Liver (tissue), 3 donors: ENCODE data around the gene NOTO.

Source experiments
- GABPA ChIP-seq, 2 donors: IDR thresholded peaks in 1 of 2; conservative IDR thresholded peaks in 1 of 2; 2 replicates each; pipeline ENCODE4 v1.6.1; 2016; ENCODE audit warnings: antibody characterized with exemption in 2 of 2, mild to moderate bottlenecking in 1 of 2, moderate library complexity in 1 of 2
- RAD21 ChIP-seq, 2 donors: IDR thresholded peaks; 2 replicates each; pipeline ENCODE4 v1.6.1; 2016; ENCODE audit warnings: antibody characterized with exemption in 2 of 2, mild to moderate bottlenecking in 2 of 2
- RXRA ChIP-seq, 2 donors: IDR thresholded peaks; 2 replicates each; pipeline ENCODE4 v1.6.1; 2017 to 2018; ENCODE audit warnings: antibody characterized with exemption in 2 of 2, mild to moderate bottlenecking in 1 of 2
- SP1 ChIP-seq: IDR thresholded peaks from 2 replicates; pipeline ENCODE4 v1.6.1; 2018; ENCODE audit warnings: antibody characterized with exemption, mild to moderate bottlenecking
- TAF1 ChIP-seq: conservative IDR thresholded peaks from 2 replicates; pipeline ENCODE4 v1.6.1; 2016; ENCODE audit warnings: antibody characterized with exemption, mild to moderate bottlenecking
- YY1 ChIP-seq: IDR thresholded peaks from 2 replicates; pipeline ENCODE4 v1.6.1; 2016; ENCODE audit warnings: antibody characterized with exemption, mild to moderate bottlenecking
- TF ChIP-seq, protein P1 (sequence below): fragments of 150-350 bp; IDR thresholded peaks from 2 replicates; pipeline ENCODE4 v1.5.1; 2017; ENCODE audit warnings: improper control_type of control experiment, low read depth, low read length; ENCODE audit not compliant: missing input control
- TF ChIP-seq, protein P2 (sequence below): IDR thresholded peaks from 2 replicates; pipeline ENCODE4 v1.6.1; 2016; ENCODE audit warnings: antibody characterized with exemption, mild to moderate bottlenecking
- TF ChIP-seq, protein P3 (sequence below): IDR thresholded peaks from 2 replicates; pipeline ENCODE4 v1.6.1; 2016; ENCODE audit warnings: antibody characterized with exemption
- donor health status: healthy.
- donor health status: healthy.

DNA sequence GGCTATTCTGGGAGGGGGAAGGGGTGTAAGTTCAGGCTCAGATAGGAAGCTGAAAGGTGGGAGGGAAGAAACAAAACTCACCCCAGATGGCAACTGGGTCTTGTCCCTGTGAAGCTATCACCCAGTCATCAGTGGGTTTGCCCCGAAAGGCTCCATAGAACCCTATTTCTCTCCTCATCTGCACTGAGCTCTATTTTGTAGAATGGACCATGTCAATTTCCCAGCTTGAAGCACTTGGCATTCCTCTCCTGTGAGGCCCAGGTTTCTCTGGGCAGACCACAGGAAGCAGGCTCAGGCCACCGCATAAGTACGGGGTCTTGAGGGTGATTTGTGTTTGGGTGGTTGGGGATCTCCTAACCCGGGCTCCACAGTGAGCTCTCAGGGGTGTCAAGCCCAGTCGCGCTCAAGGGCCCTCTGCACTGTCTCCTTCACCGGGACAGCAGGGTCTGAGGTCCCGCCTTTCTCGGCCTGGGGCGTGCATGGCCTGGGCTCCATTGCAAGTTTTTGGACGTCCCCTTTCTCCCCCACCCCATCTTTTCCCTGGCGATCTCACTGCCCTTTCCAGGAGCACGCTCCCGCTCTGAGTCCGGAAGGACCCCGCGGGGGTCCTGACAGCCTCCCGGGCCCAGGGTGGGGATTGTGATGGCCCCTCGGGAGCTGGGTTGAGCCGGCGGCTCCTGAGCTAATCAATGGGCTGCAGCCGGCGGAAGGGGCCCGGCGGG lies 27.3 kb upstream of the NOTO start:
- TF ChIP-seq, protein P1, sequence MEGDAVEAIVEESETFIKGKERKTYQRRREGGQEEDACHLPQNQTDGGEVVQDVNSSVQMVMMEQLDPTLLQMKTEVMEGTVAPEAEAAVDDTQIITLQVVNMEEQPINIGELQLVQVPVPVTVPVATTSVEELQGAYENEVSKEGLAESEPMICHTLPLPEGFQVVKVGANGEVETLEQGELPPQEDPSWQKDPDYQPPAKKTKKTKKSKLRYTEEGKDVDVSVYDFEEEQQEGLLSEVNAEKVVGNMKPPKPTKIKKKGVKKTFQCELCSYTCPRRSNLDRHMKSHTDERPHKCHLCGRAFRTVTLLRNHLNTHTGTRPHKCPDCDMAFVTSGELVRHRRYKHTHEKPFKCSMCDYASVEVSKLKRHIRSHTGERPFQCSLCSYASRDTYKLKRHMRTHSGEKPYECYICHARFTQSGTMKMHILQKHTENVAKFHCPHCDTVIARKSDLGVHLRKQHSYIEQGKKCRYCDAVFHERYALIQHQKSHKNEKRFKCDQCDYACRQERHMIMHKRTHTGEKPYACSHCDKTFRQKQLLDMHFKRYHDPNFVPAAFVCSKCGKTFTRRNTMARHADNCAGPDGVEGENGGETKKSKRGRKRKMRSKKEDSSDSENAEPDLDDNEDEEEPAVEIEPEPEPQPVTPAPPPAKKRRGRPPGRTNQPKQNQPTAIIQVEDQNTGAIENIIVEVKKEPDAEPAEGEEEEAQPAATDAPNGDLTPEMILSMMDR: no peak
- TF ChIP-seq RAD21 (IDR thresholded peaks at IDR 0.05): no peak
- TF ChIP-seq, protein P2, sequence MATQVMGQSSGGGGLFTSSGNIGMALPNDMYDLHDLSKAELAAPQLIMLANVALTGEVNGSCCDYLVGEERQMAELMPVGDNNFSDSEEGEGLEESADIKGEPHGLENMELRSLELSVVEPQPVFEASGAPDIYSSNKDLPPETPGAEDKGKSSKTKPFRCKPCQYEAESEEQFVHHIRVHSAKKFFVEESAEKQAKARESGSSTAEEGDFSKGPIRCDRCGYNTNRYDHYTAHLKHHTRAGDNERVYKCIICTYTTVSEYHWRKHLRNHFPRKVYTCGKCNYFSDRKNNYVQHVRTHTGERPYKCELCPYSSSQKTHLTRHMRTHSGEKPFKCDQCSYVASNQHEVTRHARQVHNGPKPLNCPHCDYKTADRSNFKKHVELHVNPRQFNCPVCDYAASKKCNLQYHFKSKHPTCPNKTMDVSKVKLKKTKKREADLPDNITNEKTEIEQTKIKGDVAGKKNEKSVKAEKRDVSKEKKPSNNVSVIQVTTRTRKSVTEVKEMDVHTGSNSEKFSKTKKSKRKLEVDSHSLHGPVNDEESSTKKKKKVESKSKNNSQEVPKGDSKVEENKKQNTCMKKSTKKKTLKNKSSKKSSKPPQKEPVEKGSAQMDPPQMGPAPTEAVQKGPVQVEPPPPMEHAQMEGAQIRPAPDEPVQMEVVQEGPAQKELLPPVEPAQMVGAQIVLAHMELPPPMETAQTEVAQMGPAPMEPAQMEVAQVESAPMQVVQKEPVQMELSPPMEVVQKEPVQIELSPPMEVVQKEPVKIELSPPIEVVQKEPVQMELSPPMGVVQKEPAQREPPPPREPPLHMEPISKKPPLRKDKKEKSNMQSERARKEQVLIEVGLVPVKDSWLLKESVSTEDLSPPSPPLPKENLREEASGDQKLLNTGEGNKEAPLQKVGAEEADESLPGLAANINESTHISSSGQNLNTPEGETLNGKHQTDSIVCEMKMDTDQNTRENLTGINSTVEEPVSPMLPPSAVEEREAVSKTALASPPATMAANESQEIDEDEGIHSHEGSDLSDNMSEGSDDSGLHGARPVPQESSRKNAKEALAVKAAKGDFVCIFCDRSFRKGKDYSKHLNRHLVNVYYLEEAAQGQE: no peak
- no peak for TF ChIP-seq TAF1
- TF ChIP-seq SP1: no peak
- TF ChIP-seq YY1: no peak
- TF ChIP-seq GABPA (IDR thresholded peaks at IDR 0.05 in 1 of 2, conservative IDR thresholded peaks at IDR 0.05 in 1 of 2): no peak
- TF ChIP-seq, protein P3, sequence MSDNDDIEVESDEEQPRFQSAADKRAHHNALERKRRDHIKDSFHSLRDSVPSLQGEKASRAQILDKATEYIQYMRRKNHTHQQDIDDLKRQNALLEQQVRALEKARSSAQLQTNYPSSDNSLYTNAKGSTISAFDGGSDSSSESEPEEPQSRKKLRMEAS: no peak
- TF ChIP-seq RXRA (IDR thresholded peaks at IDR 0.05): no peak
